Measurements from ENCODE around the gene TNFSF11. TPM values are rescaled to one million over a fixed set of nuclear protein-coding genes. Genes with fewer than 3 reads are reported as not detected.

Gene TNFSF11, protein sequence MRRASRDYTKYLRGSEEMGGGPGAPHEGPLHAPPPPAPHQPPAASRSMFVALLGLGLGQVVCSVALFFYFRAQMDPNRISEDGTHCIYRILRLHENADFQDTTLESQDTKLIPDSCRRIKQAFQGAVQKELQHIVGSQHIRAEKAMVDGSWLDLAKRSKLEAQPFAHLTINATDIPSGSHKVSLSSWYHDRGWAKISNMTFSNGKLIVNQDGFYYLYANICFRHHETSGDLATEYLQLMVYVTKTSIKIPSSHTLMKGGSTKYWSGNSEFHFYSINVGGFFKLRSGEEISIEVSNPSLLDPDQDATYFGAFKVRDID
- 0.48 TPM for total RNA-seq (ENCODE audit: insufficient read depth, low replicate concordance)

DNA sequence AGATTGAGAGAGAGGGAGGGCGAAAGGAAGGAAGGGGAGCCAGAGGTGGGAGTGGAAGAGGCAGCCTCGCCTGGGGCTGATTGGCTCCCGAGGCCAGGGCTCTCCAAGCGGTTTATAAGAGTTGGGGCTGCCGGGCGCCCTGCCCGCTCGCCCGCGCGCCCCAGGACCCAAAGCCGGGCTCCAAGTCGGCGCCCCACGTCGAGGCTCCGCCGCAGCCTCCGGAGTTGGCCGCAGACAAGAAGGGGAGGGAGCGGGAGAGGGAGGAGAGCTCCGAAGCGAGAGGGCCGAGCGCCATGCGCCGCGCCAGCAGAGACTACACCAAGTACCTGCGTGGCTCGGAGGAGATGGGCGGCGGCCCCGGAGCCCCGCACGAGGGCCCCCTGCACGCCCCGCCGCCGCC lies at the start of gene TNFSF11:
Gene TNFSF11, plus strand, starts transcription at position 142 of the 400 bp plus-strand sequence. Its CDS starts 152 bp downstream, at position 294.
- no peak for DNase-seq (ENCODE audit: low spot score)

GRCh38 chr13:42524487-42525034 lies 49.4 kb upstream of the TNFSF11 start:
- DNase-seq (ENCODE audit: low spot score) = no peak

DNA sequence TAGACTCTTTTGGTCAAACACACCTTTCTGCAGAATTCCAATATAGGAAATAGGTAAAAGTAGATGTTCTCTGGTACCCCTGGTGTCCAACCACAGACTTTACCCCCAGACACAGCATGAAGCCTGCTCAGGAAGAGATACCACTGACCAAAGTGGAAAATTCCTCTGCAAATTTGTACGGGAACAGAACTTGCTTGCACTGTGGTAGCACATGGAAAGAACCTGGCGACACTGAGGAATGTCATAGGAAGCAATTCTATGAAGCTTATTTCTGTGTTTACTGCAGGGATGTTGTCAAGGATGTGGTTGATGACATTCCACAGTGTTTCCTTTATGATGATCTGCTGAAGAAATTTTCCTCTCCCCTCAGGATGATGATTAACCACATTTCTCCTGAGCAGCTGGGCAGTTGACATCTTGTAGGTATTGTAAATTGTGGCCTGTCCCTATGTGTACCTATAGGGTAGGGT lies 48.9 kb upstream of the TNFSF11 start:
- DNase-seq (ENCODE audit: low spot score) = no peak

DNA sequence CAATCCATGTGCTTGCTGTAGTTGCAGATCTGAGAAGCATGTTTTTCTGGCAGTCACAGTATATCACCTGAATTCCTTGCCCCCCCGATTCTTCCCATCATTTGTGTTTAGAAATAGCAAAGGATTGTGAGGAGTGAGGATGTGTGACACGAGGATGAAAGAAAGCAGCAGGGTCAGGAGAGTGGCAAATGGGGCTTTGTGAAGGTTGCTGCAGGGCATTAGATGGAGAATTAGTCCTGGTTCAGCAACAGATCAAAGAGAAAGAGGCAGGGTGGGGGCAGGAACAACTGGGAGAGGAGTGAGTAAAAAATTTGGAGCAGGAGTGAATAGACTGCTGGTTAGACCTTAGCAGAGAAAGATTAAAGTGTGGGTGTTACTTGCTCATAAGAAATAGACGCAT lies 47.7 kb upstream of the TNFSF11 start:
- DNase-seq (ENCODE audit: low spot score) = no peak

DNA sequence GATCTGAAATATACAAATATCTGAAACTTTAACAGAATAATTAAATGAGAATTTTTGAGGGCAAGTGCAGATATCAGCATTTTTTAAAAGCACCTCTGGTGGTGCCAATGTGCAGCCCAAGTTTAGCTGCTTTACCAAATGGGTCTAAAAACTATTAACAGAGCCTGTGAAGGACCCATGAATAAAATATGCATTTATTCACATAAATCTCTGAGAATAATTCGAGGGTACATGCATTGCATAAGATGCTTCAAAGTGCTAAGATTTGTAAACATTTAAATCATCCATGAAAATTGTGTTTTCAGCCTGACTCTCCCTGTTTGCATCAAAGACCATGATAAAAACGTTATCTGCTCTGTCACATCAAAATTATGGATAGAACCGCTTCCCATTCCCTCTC lies 47.1 kb upstream of the TNFSF11 start:
- DNase-seq (ENCODE audit: low spot score) = no peak

- DNase-seq (ENCODE audit: low spot score) = no peak
Measured at GRCh38 chr13:42532561-42533335, 41.2 kb upstream of the TNFSF11 start.

- DNase-seq (ENCODE audit: low spot score) = no peak
Measured at GRCh38 chr13:42533336-42533591, 40.7 kb upstream of the TNFSF11 start.

DNA sequence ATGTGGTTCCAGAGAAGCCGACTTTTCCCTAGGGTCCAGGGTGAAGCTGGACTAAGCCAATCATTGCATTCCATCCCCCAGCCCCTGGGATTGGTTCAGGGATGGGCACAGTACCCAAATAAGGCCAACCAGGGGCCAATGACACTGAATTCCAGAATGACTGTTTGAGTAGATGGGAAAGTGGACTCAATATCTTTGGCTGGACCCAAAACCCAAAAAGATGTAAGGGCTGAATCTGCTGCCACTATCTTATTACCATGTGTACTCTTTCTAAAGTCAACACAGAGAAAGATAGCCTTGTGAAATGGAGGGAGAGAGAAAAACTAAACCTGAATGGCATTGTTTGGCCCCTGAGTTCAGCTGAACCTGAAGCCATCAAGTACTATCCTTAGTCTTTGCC lies 39.2 kb upstream of the TNFSF11 start:
- DNase-seq (ENCODE audit: low spot score) = no peak

DNA sequence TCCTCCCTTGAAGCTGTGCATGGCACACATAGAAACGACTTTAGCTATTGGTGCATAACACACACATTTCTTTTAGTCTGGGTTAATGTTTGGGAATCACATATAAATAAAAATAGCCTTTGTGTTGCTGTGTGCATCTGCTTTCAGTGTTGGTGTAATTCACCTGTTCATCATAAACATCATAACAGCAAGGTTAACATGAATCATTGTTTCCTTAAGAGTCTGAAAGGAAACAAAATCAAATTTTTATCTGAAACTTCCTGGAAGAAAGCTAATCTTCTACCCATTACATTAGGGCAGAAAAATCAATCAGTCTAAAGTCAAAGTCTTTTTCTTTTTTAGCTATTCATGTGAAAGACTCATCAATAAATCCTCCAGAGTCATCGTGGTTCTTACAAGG lies 35.0 kb upstream of the TNFSF11 start:
- no peak for DNase-seq (ENCODE audit: low spot score)

- DNase-seq (ENCODE audit: low spot score) = no peak
Measured at GRCh38 chr13:42539670-42540069, 34.3 kb upstream of the TNFSF11 start.

GRCh38 chr13:42543215-42543797 lies 30.6 kb upstream of the TNFSF11 start:
- peak; percentile 52 for DNase-seq (ENCODE audit: low spot score)

GRCh38 chr13:42544246-42544926 lies 29.6 kb upstream of the TNFSF11 start:
- DNase-seq (ENCODE audit: low spot score) = no peak

DNA sequence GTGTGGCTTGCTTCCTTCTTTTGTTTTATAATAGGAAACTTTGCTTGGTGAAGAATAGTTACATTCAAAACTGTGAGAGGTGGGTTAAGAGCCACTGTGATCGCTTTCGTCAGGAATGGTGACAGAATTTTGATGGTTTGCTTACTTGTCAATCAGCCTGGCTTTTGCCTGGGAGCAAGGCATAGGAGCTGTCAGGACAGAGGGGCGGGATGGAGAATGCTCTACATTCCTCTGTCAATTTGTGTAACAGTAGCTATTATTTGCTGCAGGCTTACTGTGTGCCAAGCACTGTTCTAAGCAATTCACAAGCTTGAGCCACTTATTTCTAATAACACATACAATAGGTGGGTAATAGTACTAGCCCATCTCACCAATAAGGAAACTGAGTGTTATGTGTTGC lies 28.1 kb upstream of the TNFSF11 start:
- DNase-seq (ENCODE audit: low spot score) = no peak

- DNase-seq (ENCODE audit: low spot score) = no peak
Measured at GRCh38 chr13:42547612-42548011, 26.3 kb upstream of the TNFSF11 start.

DNA sequence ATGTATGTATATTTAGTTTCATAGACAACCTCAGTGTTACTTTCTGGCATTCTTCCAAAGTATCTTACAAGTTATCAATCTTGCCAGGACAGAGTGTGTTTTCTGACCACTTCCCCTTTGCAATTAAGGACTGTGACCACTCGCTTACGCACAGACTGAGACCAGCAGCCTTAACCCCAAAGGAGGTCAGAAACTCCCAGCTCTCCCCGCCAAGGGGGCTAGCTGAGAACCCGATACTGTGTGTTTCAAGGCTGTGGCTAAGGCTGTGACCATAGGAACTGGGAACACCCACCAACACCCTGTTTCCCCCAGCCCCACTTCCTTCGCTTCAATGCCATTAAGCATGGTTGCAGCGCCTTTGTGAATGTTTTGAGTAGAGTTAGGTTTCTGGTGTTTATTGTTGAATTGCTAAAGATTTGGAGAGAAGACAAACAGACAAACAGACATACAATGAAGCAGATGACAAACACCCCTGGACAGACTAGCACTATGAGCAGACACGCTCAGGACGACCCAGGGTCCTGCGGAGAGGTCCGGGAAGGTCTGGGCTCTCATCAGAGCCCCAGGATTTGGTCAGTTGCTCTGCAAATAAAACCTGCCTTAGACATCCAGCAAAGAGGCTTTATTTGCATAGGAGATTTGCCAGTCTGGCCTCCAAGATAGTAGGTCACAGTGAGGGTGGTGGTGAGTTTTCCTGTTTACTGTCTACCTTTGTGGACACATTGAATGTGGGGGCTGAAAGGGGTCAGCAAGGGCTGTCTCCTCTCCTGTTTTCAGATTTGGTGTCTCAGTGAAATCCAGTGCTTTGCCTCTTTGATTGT lies 25.0 kb upstream of the TNFSF11 start:
- DNase-seq (ENCODE audit: low spot score) = no peak

GRCh38 chr13:42549552-42549936 lies 24.4 kb upstream of the TNFSF11 start:
- no peak for DNase-seq (ENCODE audit: low spot score)

DNA sequence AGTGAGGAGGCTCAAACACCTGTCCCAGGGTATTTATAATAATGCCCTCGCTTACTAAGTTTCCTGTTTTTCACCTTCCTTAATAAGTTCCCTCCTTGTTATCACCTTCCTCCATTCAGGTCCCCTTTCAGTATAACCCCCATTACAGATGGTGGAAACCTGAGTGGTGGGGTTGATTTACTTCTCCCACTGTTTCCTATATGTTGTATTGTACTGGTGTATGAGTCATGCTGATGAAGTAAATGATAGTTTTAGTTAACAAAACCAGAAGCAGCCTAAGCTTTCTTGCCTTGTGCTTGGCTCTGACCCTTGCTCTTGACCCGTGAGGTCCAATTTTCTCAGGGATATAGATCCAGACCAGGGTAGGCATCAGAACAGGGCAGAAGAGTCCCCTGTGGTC lies 22.3 kb upstream of the TNFSF11 start:
- DNase-seq (ENCODE audit: low spot score) = no peak

DNA sequence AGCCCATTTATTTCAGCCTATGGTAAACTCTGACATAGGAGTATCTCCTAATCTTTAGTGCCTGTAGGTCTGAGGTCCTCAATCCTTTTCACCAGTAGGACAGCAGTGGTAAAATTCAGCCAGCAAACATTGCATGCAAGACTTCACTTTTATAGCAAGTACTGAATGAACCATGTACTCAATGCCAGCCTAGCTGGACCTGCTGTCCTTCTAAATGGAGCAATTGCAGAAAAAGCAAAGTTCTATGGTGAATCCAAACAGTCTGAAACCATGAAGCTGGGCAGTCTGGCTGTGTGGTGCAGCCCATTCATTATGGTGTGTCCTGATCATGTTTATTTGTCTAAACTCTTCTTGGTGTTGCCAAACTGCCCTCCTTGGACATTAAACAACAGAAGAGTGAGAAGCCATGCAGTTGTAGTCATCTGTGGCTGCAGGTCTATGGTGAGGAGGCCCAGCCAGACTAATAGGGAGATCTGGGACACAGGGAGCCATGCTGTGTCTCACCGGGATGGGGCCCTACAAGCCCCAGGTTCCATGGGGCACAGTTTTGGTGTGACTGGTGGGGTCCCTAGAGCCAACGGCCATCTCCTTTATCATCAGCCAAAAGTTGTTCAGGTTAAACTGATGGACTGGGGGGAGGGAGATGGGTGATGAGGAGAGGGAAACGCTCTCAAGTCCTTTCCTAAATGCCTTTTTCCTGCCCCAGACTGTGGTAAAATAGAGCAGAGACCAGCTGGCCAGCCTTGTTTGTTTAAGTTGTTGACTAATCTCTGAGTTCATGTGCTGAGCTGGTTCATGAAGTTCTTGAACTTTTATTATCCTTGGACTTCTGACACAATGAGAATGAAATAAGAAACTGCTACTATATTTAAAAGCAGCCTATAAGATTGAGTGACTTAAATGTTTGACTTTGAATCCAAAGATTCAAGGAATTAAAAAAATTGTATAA lies 20.6 kb upstream of the TNFSF11 start:
- no peak for DNase-seq (ENCODE audit: low spot score)

- DNase-seq (ENCODE audit: low spot score) = no peak
Measured at GRCh38 chr13:42559057-42559456, 14.9 kb upstream of the TNFSF11 start.

Data from umbilical cord (tissue), 2 donors.